H1 (cell line): Measurements from ENCODE around the gene GAMT. TPM values are rescaled to one million over a fixed set of nuclear protein-coding genes. Genes with fewer than 3 reads are reported as not detected.
A peak's percentile ranks its signal among the peaks of the same experiment; 100 is the strongest.

Experiments
- CTCF ChIA-PET: fragments of 300-600 bp; sonication (Branson Sonifier 250); formaldehyde crosslinking; loops from one replicate; lab custom pipeline; 2021; ENCODE audit not compliant: partially characterized antibody; lab: Charles Lee
- POLR2A ChIA-PET: fragments of 300-600 bp; sonication (Branson Sonifier 250); formaldehyde crosslinking; loops from one replicate; lab custom pipeline; 2021; ENCODE audit warnings: inconsistent platforms; ENCODE audit not compliant: partially characterized antibody; lab: Charles Lee
- DNase-seq, 2 experiments: peaks; one replicate each; pipeline versions ENCODE4 v3.0.0 to v3.0.0-alpha.2; 2010 to 2022; ENCODE audit warnings: low spot score in 2 of 2, low read depth in 1 of 2, mixed read lengths in 1 of 2
- FAIRE-seq: peaks from 2 replicates; lab custom pipeline; 2011; peaks lifted over from hg19 to GRCh38; lab: Jason Lieb, UNC
- H2AFZ ChIP-seq: 2 replicates; pipeline ENCODE4 v1.8.1; 2012; ENCODE audit warnings: low read length, inconsistent platforms
- H2AK5ac ChIP-seq: 2 replicates; pipeline ENCODE4 v1.6.1; 2013; ENCODE audit warnings: low read depth, low read length
- H2BK120ac ChIP-seq: replicated peaks from 2 replicates; pipeline ENCODE3; 2013; ENCODE audit warnings: low read depth, low read length, inconsistent platforms
- H2BK12ac ChIP-seq: 2 replicates; pipeline ENCODE4 v1.6.1; 2013; ENCODE audit warnings: low read depth, low read length
- H2BK15ac ChIP-seq: 2 replicates; pipeline ENCODE4 v1.6.1; 2013; ENCODE audit warnings: low read length
- H2BK20ac ChIP-seq: 2 replicates; pipeline ENCODE4 v1.6.1; 2013; ENCODE audit warnings: low read length
- H2BK5ac ChIP-seq: 2 replicates; pipeline ENCODE4 v1.6.1; 2013; ENCODE audit warnings: low read depth, low read length
- H3K14ac ChIP-seq: 2 replicates; pipeline ENCODE4 v1.6.1; 2013; ENCODE audit warnings: inconsistent platforms; ENCODE audit not compliant: insufficient read length
- H3K18ac ChIP-seq: 2 replicates; pipeline ENCODE4 v1.6.1; 2013; ENCODE audit warnings: low read length; ENCODE audit errors: extremely low read depth
- H3K23ac ChIP-seq: 2 replicates; pipeline ENCODE4 v1.6.1; 2013; ENCODE audit warnings: inconsistent platforms; ENCODE audit not compliant: insufficient read length
- H3K23me2 ChIP-seq: 2 replicates; pipeline ENCODE4 v1.6.1; 2013; ENCODE audit warnings: low read depth, low read length
- H3K27ac ChIP-seq: 2 replicates; pipeline ENCODE4 v1.6.1; 2011; ENCODE audit warnings: low read depth, low read length, inconsistent platforms
- H3K27me3 ChIP-seq, 4 experiments: replicated peaks in 1 of 4; 1 replicate in 1 of 4; 2 replicates in 3 of 4; pipeline versions ENCODE4 v1.6.1 to v1.8.1; 2011 to 2013; ENCODE audit warnings: low read length in 3 of 4, mild to moderate bottlenecking in 3 of 4, inconsistent platforms in 2 of 4, mixed read lengths in 2 of 4, moderate library complexity in 1 of 4; ENCODE audit not compliant: control insufficient read depth in 3 of 4, insufficient read depth in 3 of 4; ENCODE audit errors: extremely low read depth in 1 of 4
- H3K36me3 ChIP-seq, 4 experiments: 2 replicates each; pipeline versions ENCODE4 v1.6.1 to v1.8.1; 2011 to 2013; ENCODE audit warnings: mild to moderate bottlenecking in 4 of 4, low read length in 3 of 4, moderate library complexity in 2 of 4, control low read depth in 1 of 4, inconsistent platforms in 1 of 4; ENCODE audit not compliant: insufficient read depth in 4 of 4, control insufficient read depth in 2 of 4
- H3K4ac ChIP-seq: replicated peaks from 2 replicates; pipeline ENCODE3; 2013; ENCODE audit warnings: low read length, low read depth, mixed read lengths, inconsistent platforms; ENCODE audit not compliant: insufficient read length
- H3K4me1 ChIP-seq, 4 experiments: replicated peaks in 1 of 4; 1 replicate in 1 of 4; 2 replicates in 3 of 4; pipeline versions ENCODE4 v1.6.1 to v1.8.1; 2011 to 2013; ENCODE audit warnings: low read length in 3 of 4, inconsistent platforms in 2 of 4, mixed read lengths in 1 of 4; ENCODE audit not compliant: insufficient read depth in 4 of 4, control insufficient read depth in 3 of 4
- H3K4me2 ChIP-seq, 2 experiments: 2 replicates each; pipeline versions ENCODE4 v1.6.1 to v1.8.1; 2011 to 2013; ENCODE audit warnings: low read depth in 2 of 2, low read length in 2 of 2, control low read depth in 1 of 2, inconsistent platforms in 1 of 2, mild to moderate bottlenecking in 1 of 2; ENCODE audit not compliant: insufficient read depth in 1 of 2
- H3K4me3 ChIP-seq, 4 experiments: fragments of 200-600, 300-600 bp in 1 of 4; sonication (generic), shearing (Covaris generic), sonication (Bioruptor Twin) in 1 of 4; 2 replicates each; pipeline versions ENCODE4 v1.5.1 to v1.8.1; 2011 to 2016; ENCODE audit warnings: low read length in 4 of 4, low read depth in 3 of 4, control low read depth in 2 of 4, inconsistent platforms in 2 of 4, mild to moderate bottlenecking in 2 of 4, mixed read lengths in 1 of 4, moderate library complexity in 1 of 4; ENCODE audit not compliant: insufficient read depth in 2 of 4; ENCODE audit errors: extremely low read depth in 1 of 4
- H3K56ac ChIP-seq: replicated peaks from 2 replicates; pipeline ENCODE3; 2013; ENCODE audit warnings: low read depth, mild to moderate bottlenecking, mixed read lengths, low read length, inconsistent platforms; ENCODE audit not compliant: insufficient read length
- H3K79me1 ChIP-seq: 2 replicates; pipeline ENCODE4 v1.6.1; 2013; ENCODE audit warnings: low read depth, low read length, control low read depth
- H3K79me2 ChIP-seq, 2 experiments: 2 replicates each; pipeline versions ENCODE4 v1.6.1 to v1.8.1; 2012 to 2013; ENCODE audit warnings: low read length in 2 of 2, mild to moderate bottlenecking in 2 of 2, inconsistent platforms in 1 of 2; ENCODE audit not compliant: insufficient read depth in 2 of 2, control insufficient read depth in 1 of 2
- H3K9ac ChIP-seq, 4 experiments: replicated peaks in 1 of 4; 1 replicate in 1 of 4; 2 replicates in 3 of 4; pipeline versions ENCODE4 v1.6.1 to v1.8.1; 2011 to 2013; ENCODE audit warnings: low read depth in 3 of 4, low read length in 3 of 4, control low read depth in 2 of 4, mild to moderate bottlenecking in 2 of 4, moderate library complexity in 2 of 4, inconsistent platforms in 1 of 4; ENCODE audit errors: extremely low read depth in 1 of 4
- H3K9me3 ChIP-seq, 2 experiments: 2 replicates each; pipeline versions ENCODE4 v1.6.1 to v1.8.1; 2012 to 2013; ENCODE audit warnings: mild to moderate bottlenecking in 2 of 2, moderate library complexity in 2 of 2, control low read depth in 1 of 2, inconsistent platforms in 1 of 2, low read depth in 1 of 2, low read length in 1 of 2, mixed read lengths in 1 of 2; ENCODE audit not compliant: insufficient read depth in 2 of 2
- H4K20me1 ChIP-seq, 2 experiments: replicated peaks in 1 of 2; 2 replicates each; pipeline versions ENCODE3 to v1.8.1; 2011 to 2013; ENCODE audit warnings: inconsistent platforms in 2 of 2, low read length in 2 of 2, mild to moderate bottlenecking in 1 of 2; ENCODE audit not compliant: insufficient read depth in 2 of 2, control insufficient read depth in 1 of 2
- H4K5ac ChIP-seq: 2 replicates; pipeline ENCODE4 v1.6.1; 2013; ENCODE audit warnings: low read length, low read depth, mixed read lengths, inconsistent platforms; ENCODE audit not compliant: insufficient read length
- H4K8ac ChIP-seq: 2 replicates; pipeline ENCODE4 v1.8.0; 2013; ENCODE audit warnings: mild to moderate bottlenecking, moderate library complexity, low read length, inconsistent platforms; ENCODE audit not compliant: insufficient read depth; ENCODE audit errors: extremely low read depth
- H4K91ac ChIP-seq: replicated peaks from 2 replicates; pipeline ENCODE3; 2013; ENCODE audit warnings: low read length, mixed read lengths, inconsistent platforms; ENCODE audit not compliant: insufficient read length
- ASH2L ChIP-seq: fragments of 200-600, 300-600 bp; sonication (generic); IDR thresholded peaks from one replicate; pipeline ENCODE4 v1.7.1; 2017; ENCODE audit warnings: low read length
- FOSL1 ChIP-seq: IDR thresholded peaks from 2 replicates; pipeline ENCODE4 v1.6.1; 2011; ENCODE audit warnings: mild to moderate bottlenecking, low read depth, low read length, moderate library complexity; ENCODE audit not compliant: insufficient read depth
- HDAC2 ChIP-seq, 2 experiments: fragments of 300-600 bp in 1 of 2; sonication (generic) in 1 of 2; IDR thresholded peaks; 2 replicates each; pipeline ENCODE4 v1.6.1; 2011 to 2012; ENCODE audit warnings: low read depth in 2 of 2, low read length in 2 of 2, mild to moderate bottlenecking in 2 of 2, moderate library complexity in 2 of 2, borderline replicate concordance in 1 of 2, inconsistent platforms in 1 of 2
- KDM5A ChIP-seq: fragments of 200-600 bp; IDR thresholded peaks from 2 replicates; pipeline ENCODE4 v1.7.1; 2012; ENCODE audit warnings: mild to moderate bottlenecking, low read length, inconsistent platforms, mixed read lengths
- SAP30 ChIP-seq: fragments of 300-600 bp; sonication (generic); IDR thresholded peaks from 2 replicates; pipeline ENCODE4 v1.7.1; 2012; ENCODE audit warnings: low read length, moderate library complexity, mild to moderate bottlenecking, inconsistent platforms; ENCODE audit not compliant: insufficient read depth, insufficient replicate concordance
- SIN3A ChIP-seq, 2 experiments: IDR thresholded peaks in 1 of 2; conservative IDR thresholded peaks in 1 of 2; 2 replicates each; pipeline ENCODE4 v1.6.1; 2011 to 2012; ENCODE audit warnings: low read length in 2 of 2, improper control_type of control experiment in 1 of 2, low read depth in 1 of 2, mild to moderate bottlenecking in 1 of 2
- TAF7 ChIP-seq: optimal IDR thresholded peaks from 2 replicates; pipeline ENCODE3; 2011; ENCODE audit warnings: low read depth, mild to moderate bottlenecking, inconsistent platforms, low read length, moderate library complexity, borderline replicate concordance
- YY1 ChIP-seq: IDR thresholded peaks from 2 replicates; pipeline ENCODE4 v1.6.1; 2011; ENCODE audit warnings: low read depth, mild to moderate bottlenecking, low read length
- WGBS, 2 experiments: shearing (Covaris generic) in 1 of 2; methylation state at CpG; one replicate each; pipeline versions ENCODE4 v1.1.6 to v1.1.7; 2013 to 2015; ENCODE audit warnings: low lambda C conversion rate in 2 of 2, mixed read lengths in 2 of 2, inconsistent platforms in 1 of 2, low coverage in 1 of 2, missing lambda C conversion rate in 1 of 2; ENCODE audit not compliant: insufficient replicate concordance in 2 of 2, insufficient coverage in 1 of 2, insufficient read length in 1 of 2; ENCODE audit errors: extremely low coverage in 1 of 2, missing lambda C conversion rate in 1 of 2; 5-methylcytosine and 5-hydroxymethylcytosine counted together
- polyA plus RNA-seq, 7 experiments: library from polyadenylated mRNA; depleted of rRNA in 3 of 7; stranded (reverse) in 5 of 7; unstranded in 2 of 7; fragments of >200 nt in 5 of 7; fragments of 200-250 nt in 2 of 7; gene quantifications; 1 replicate in 5 of 7; 2 replicates in 1 of 7; 4 replicates in 1 of 7; pipeline versions ENCODE4 v1.2.1 to v1.2.3, GENCODE V29; 2011 to 2013; ENCODE audit warnings: missing spikeins in 2 of 7, mixed read lengths in 2 of 7
- total RNA-seq: library from RNA; stranded (reverse); fragmentation: NEBNext Ultra II Directional; extraction: Animal tissue kit (Norgen Biotek cat#: 25700); gene quantifications from 2 replicates; pipeline ENCODE4 v1.2.1, GENCODE V29; 2021

Gene GAMT
- total and polyA plus RNA-seq, 2 of the 8 experiments (the other 6 are each of a cell fraction or from before 2014, with no cell fraction given), result 17.2 to 35.6 TPM

DNA sequence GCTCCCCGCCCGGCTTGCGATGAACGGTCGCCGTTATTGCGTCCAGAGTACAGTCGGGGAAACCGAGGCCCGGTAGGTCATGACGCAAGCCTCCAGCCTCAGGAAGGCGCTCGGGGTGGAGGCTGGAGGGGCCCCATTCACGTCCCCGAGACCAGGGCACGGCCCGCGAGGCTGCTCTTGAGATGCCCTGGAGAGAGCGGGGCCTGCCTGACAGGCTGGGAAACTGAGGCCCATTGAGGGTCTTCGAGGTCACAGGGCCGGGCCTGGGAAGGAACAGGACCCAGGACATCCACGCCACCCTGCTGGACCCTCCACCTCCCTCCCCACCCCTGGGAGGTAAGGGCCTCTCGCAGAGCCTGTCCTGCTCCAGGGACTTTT lies 17.3 kb downstream of the GAMT start:
- DNase-seq (no peak), FAIRE-seq (no peak)
- ChIA-PET CTCF (interaction anchor here (1.1 kb wide), 1 partner anchor 104 kb away, joined by 3 read pairs; no protein-coding TSS in a partner anchor), POLR2A (interaction anchor here (2.3 kb wide), 1 partner anchor 19 kb away, joined by 8 read pairs; no protein-coding TSS in a partner anchor)
- H2BK5ac ChIP-seq, result no peak overlapping the region
- no peak overlapping the region for H3K14ac ChIP-seq
- peak overlapping the region; percentile 32 for H3K4ac ChIP-seq
- no peak overlapping the region for H4K91ac ChIP-seq
- H3K4me1 ChIP-seq, result peaks cover 0 to 7% (median 3%) of the 10 kb centered on the region in 4 experiments; a peak in 3 of 7 replicates
- H2BK15ac ChIP-seq, result no peak overlapping the region
- H3K36me3 ChIP-seq, result peaks cover 0 to 6% (median 4%) of the 10 kb centered on the region in 4 experiments; a peak in 6 of 8 replicates
- no peak overlapping the region for H3K56ac ChIP-seq
- no peak overlapping the region for H2AFZ ChIP-seq
- no peaks in the 10 kb centered on the region; a peak in 1 of 4 replicates for H3K9me3 ChIP-seq
- H4K8ac ChIP-seq, result peak overlapping the region; percentile 95
- H3K27me3 ChIP-seq, result no peaks in the 10 kb centered on the region
- peak overlapping the region; percentile 14; the same call in 1 of the 2 replicates for H3K27ac ChIP-seq
- no peak overlapping the region; the same call in 1 of the 2 replicates for H3K18ac ChIP-seq
- peaks cover 2 to 17% of the 10 kb centered on the region in 2 experiments for H4K20me1 ChIP-seq
- H3K4me2 ChIP-seq, result peak overlapping the region; percentile 81 to 93
- no peak overlapping the region for H3K23ac ChIP-seq
- H3K9ac ChIP-seq, result peak overlapping the region; percentile 3 to 88 (median 81)
- H3K4me3 ChIP-seq, result peak overlapping the region; percentile 67 to 91 (median 88)
- H2BK20ac ChIP-seq, result no peak overlapping the region
- no peak overlapping the region for H2BK12ac ChIP-seq
- TF ChIP-seq SIN3A (conservative IDR thresholded peaks at IDR 0.05 in 1 of 2, IDR thresholded peaks at IDR 0.05 in 1 of 2; ENCODE audit: low read depth in 1 of 2, low read length in 2 of 2) (no peak), FOSL1 (no peak), HDAC2 (IDR thresholded peaks at IDR 0.05; ENCODE audit: borderline replicate concordance in 1 of 2, low read depth in 2 of 2, low read length in 2 of 2) (peak in 1 of 2 experiments; percentile 62; a peak in 1 of 4 replicates), SAP30 (no peak), KDM5A (peak; percentile 83; the same call in 1 of the 2 replicates), ASH2L (peak; percentile 3), TAF7 (no peak), YY1 (no peak)
- TF ChIP-seq, all 59 proteins: peak for 3
- Histone ChIP-seq H4K5ac (no peak overlapping the region), H2BK120ac (no peak overlapping the region), H3K79me1 (0 out of 2 replicates have a peak, but pooled peaks cover 7% of the 10 kb centered on the region), H3K79me2 (peaks cover 0 to 4% of the 10 kb centered on the region in 2 experiments; a peak in 1 of 4 replicates), H2AK5ac (no peak overlapping the region), H3K23me2 (peaks cover 6% of the 10 kb centered on the region; the same call in 1 of the 2 replicates)
- 13% methylated on average over 12 of the region's 23 CpGs; no CpG with 5 or more reads in 1 of the 2 experiments for WGBS, 2 experiments
